Thoracic aorta (tissue), 2 donors: ENCODE data around the gene KIZ. TPM values are rescaled to one million over a fixed set of nuclear protein-coding genes. Genes with fewer than 3 reads are reported as not detected.
A peak's percentile ranks its signal among the peaks of the same experiment; 100 is the strongest.

ENCODE experiments used
- ATAC-seq: fragments of 150-250 bp; one replicate; pipeline ENCODE4 v1.8.0; 2017; ENCODE audit warnings: low read depth; ENCODE audit not compliant: insufficient number of reproducible peaks, low FRiP score
- DNase-seq: peaks from one replicate; pipeline ENCODE4 v3.0.0-alpha.2; 2020; ENCODE audit warnings: low spot score
- H3K27ac ChIP-seq, 2 donors: fragments of 200-600 bp; sonication (generic); 1 replicate in 1 of 2; 2 replicates in 1 of 2; pipeline ENCODE4 v1.5.1; 2016; ENCODE audit warnings: mild to moderate bottlenecking in 2 of 2, moderate library complexity in 2 of 2
- H3K27me3 ChIP-seq: fragments of 200-600 bp; sonication (generic); replicated peaks from 2 replicates; pipeline ENCODE4 v1.6.0; 2016; ENCODE audit warnings: mild to moderate bottlenecking; ENCODE audit not compliant: insufficient read depth
- H3K36me3 ChIP-seq: fragments of 200-600 bp; sonication (generic); one replicate; pipeline ENCODE4 v1.5.1; 2016
- H3K4me1 ChIP-seq, 2 donors: fragments of 200-600 bp; sonication (generic); 1 replicate in 1 of 2; 2 replicates in 1 of 2; pipeline versions ENCODE4 v1.5.1 to v1.6.0; 2016; ENCODE audit warnings: low read depth in 2 of 2, mild to moderate bottlenecking in 1 of 2; ENCODE audit not compliant: control insufficient read depth in 1 of 2
- H3K4me3 ChIP-seq: fragments of 200-600 bp; sonication (generic); 2 replicates; pipeline ENCODE4 v1.5.1; 2016; ENCODE audit warnings: mild to moderate bottlenecking
- H3K9me3 ChIP-seq: fragments of 200-600 bp; sonication (generic); 2 replicates; pipeline ENCODE4 v1.5.1; 2016
- CTCF ChIP-seq: fragments of 200-600 bp; sonication (generic); IDR thresholded peaks from one replicate; pipeline ENCODE4 v1.5.1; 2019; ENCODE audit warnings: antibody characterized with exemption
- total RNA-seq, 2 donors: library from RNA; depleted of rRNA; stranded (reverse); fragments of >200 nt; gene quantifications; one replicate each; pipeline versions ENCODE4 v1.1.0 to v1.2.3, GENCODE V29; 2016

Gene KIZ
- total RNA-seq, 2 donors from 2014 or later: 14.4 to 67.3 TPM

GRCh38 chr20:21183722-21184121, 57.8 kb downstream of the KIZ start:
- Histone ChIP-seq H3K4me1 (peaks cover 9 to 14% of the 10 kb centered on the region in 2 donors), H3K27ac (peak overlapping the region; percentile 13 to 68), H3K36me3 (no peaks in the 10 kb centered on the region), H3K4me3 (peak overlapping the region; percentile 36), H3K9me3 (no peaks in the 10 kb centered on the region), H3K27me3 (no peaks in the 10 kb centered on the region)
- ATAC-seq (no peak), DNase-seq (no peak)
- no peak for TF ChIP-seq CTCF

GRCh38 chr20:21184819-21185218, 58.9 kb downstream of the KIZ start:
- no peak overlapping the region for H3K27ac ChIP-seq
- TF ChIP-seq CTCF: no peak

DNA sequence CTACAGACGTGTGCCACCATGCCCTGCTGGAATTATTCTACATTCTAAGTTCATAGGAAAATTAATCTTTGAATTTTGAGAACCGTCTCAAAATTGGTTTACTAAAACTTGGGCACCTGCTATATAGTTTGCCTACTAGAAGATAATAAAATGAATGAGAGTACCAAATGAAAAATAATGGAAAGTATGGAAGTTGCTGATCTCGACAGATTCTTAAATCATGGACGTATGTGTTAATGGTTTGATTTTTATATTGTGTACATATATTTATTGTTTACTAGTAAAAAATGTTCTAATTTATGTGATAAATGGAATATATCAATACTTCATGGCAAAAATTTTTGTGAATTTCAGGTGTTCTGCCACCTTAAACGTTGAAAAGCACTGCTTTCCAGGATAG, 60.0 kb downstream of the KIZ start:
- no peak for DNase-seq
- H3K27ac ChIP-seq: no peak overlapping the region
- H3K4me1 ChIP-seq: peaks cover 9 to 14% of the 10 kb centered on the region in 2 donors
- no peaks in the 10 kb centered on the region for H3K36me3 ChIP-seq
- H3K4me3 ChIP-seq: no peak overlapping the region
- TF ChIP-seq CTCF: no peak
- no peak for ATAC-seq
- H3K27me3 ChIP-seq: no peaks in the 10 kb centered on the region
- no peaks in the 10 kb centered on the region for H3K9me3 ChIP-seq

More at GRCh38 chr20:21184819-21185218, 58.9 kb downstream of the KIZ start:
- ATAC-seq: no peak
- Histone ChIP-seq H3K36me3 (no peaks in the 10 kb centered on the region), H3K4me3 (no peak overlapping the region), H3K4me1 (peaks cover 9 to 14% of the 10 kb centered on the region in 2 donors), H3K27me3 (no peaks in the 10 kb centered on the region), H3K9me3 (no peaks in the 10 kb centered on the region)
- no peak for DNase-seq

DNA sequence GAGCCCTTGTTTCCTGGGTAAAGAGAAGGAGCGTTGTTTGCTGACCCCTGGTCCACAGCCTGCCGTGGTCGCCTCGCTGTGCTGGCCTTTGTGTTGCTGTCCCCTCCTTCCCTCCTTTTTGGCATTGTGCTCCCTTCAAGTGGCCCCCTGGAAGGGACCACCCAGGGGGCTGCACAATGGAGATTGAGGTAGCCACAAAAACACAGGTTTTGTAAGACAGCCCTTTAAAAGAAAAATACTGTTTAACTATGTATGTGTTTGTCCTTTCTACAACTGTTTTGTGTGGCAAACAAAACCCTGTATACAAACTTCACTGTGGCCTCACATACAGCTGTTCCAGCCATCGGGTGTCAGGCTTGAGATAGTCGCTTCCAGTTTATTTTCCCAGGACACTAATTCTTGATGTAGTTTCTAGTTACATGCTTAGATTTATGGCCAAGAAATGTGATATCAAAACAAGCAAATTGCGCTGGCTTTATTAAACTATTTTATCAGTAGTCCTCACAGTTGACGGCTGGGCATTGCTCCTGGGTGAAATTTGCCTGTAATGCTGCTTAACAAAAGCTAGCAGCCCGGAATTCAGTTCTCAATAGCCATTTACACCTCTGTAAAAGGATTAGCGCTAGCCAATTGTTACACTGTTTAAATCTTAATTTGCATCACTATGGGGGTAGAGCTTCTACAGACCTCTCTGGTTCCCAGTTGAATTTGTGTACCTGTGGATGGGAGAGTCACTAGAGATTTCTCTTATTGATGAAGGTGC, 64.1 kb downstream of the KIZ start:
- TF ChIP-seq CTCF: no peak
- DNase-seq: no peak
- ATAC-seq: no peak
- H3K27me3 ChIP-seq: no peaks in the 10 kb centered on the region
- H3K27ac ChIP-seq: no peak overlapping the region
- no peaks in the 10 kb centered on the region for H3K9me3 ChIP-seq
- H3K4me1 ChIP-seq: no peaks in the 10 kb centered on the region
- H3K36me3 ChIP-seq: no peaks in the 10 kb centered on the region
- H3K4me3 ChIP-seq: no peak overlapping the region

DNA sequence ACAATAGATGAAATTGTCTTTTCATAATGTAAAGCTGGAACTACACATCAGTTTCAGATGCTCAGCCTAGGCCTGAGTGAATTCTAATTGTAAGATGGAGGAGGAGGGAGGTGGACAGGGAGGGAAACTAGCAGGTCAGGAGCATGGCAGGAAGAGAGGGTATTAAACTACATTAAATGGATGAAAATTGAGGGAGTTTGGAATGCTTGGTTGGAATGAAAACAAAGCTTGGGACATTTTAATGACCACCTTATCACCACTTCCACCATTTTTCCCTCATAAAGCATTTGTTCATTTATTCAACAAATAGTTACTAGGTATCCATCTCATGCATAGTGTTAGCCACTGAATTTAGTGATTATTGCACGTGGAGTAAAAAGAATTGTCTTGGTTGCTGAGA, 65.0 kb downstream of the KIZ start:
- ATAC-seq: no peak
- H3K9me3 ChIP-seq: no peaks in the 10 kb centered on the region
- no peak overlapping the region for H3K27ac ChIP-seq
- no peaks in the 10 kb centered on the region for H3K27me3 ChIP-seq
- DNase-seq: no peak
- no peaks in the 10 kb centered on the region for H3K36me3 ChIP-seq
- TF ChIP-seq CTCF: no peak
- no peaks in the 10 kb centered on the region for H3K4me1 ChIP-seq
- no peak overlapping the region for H3K4me3 ChIP-seq
